Peyer's patch (tissue), 4 donors: ENCODE results near the gene PEX16.

Source experiments
- POLR2A ChIP-seq, 2 donors: fragments of 450-650 bp; IDR thresholded peaks; one replicate each; pipeline ENCODE4 v1.5.1; 2017; ENCODE audit warnings: antibody characterized with exemption in 2 of 2, mild to moderate bottlenecking in 2 of 2, moderate library complexity in 2 of 2
- TF ChIP-seq, protein P1 (sequence below), 6 experiments: fragments of 450-650 bp in 4 of 6; fragments of 200-600 bp in 2 of 6; sonication (generic) in 1 of 6; IDR thresholded peaks; one replicate each; pipeline ENCODE4 v1.5.1; 2017 to 2019; ENCODE audit warnings: antibody characterized with exemption in 6 of 6, mild to moderate bottlenecking in 3 of 6, moderate library complexity in 1 of 6

DNA sequence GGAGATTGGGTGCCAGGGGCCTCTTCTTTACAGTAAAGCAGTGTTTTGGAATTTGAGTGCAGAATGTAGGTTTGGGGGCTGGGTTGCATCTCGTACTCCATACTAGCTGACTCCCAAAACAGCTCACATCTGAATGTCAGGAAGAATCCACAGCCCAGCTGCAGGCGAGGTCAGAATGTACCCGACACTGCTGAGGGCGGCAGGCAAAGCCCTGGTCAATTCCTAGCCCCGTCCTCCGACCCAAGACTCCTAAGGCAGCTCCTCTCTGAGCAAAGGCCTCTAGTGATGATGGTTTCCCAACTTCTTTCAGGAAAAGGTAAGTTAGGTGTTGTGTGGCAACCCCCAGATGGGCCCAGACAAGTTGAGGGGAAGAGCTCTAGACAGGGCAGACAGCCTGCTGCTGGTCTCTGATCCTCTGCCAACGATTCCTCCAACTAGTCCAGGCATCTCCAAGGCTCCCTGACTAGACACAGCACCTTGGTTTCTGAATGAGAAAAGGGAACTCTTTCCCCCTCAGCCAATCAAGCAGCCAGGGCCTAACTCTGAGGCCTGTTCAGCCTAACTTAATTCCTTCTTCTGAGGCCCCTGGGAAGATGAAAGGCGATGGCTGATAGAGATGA, 13.4 kb upstream of the PEX16 start:
- TF ChIP-seq, protein P1, sequence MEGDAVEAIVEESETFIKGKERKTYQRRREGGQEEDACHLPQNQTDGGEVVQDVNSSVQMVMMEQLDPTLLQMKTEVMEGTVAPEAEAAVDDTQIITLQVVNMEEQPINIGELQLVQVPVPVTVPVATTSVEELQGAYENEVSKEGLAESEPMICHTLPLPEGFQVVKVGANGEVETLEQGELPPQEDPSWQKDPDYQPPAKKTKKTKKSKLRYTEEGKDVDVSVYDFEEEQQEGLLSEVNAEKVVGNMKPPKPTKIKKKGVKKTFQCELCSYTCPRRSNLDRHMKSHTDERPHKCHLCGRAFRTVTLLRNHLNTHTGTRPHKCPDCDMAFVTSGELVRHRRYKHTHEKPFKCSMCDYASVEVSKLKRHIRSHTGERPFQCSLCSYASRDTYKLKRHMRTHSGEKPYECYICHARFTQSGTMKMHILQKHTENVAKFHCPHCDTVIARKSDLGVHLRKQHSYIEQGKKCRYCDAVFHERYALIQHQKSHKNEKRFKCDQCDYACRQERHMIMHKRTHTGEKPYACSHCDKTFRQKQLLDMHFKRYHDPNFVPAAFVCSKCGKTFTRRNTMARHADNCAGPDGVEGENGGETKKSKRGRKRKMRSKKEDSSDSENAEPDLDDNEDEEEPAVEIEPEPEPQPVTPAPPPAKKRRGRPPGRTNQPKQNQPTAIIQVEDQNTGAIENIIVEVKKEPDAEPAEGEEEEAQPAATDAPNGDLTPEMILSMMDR (IDR thresholded peaks at IDR 0.05) = no peak
- TF ChIP-seq POLR2A (IDR thresholded peaks at IDR 0.05) = no peak
